Left lung (tissue), 10 donors: ENCODE measurements around the gene STK40. TPM values are rescaled to one million over a fixed set of nuclear protein-coding genes. Genes with fewer than 3 reads are reported as not detected.

Source experiments
- ATAC-seq: fragments of 200-7000 bp; cut with Tn5 transposase; one replicate; pipeline ENCODE4 v1.9.1; 2020; ENCODE audit warnings: moderate library complexity
- DNase-seq, 4 donors: peaks; one replicate each; pipeline ENCODE4 v3.0.0-alpha.2; 2013 to 2020
- H3K27ac ChIP-seq, 2 donors: fragments of 200-600 bp; sonication (generic) in 1 of 2; one replicate each; pipeline versions ENCODE4 v1.5.0 to v1.8.0; 2020 to 2021
- H3K27me3 ChIP-seq, 2 donors: fragments of 200-600 bp; sonication (generic) in 1 of 2; one replicate each; pipeline versions ENCODE4 v1.5.0 to v1.8.0; 2020 to 2021
- H3K36me3 ChIP-seq, 2 donors: fragments of 200-600 bp; sonication (generic) in 1 of 2; one replicate each; pipeline versions ENCODE4 v1.5.0 to v1.8.0; 2020 to 2021
- H3K4me1 ChIP-seq, 2 donors: fragments of 200-600 bp; one replicate each; pipeline ENCODE4 v1.8.0; 2021
- H3K4me3 ChIP-seq, 2 donors: fragments of 200-600 bp; sonication (generic) in 1 of 2; one replicate each; pipeline versions ENCODE4 v1.5.0 to v1.8.0; 2020 to 2021; ENCODE audit warnings: mild to moderate bottlenecking in 1 of 2
- H3K9me3 ChIP-seq, 2 donors: fragments of 200-600 bp; sonication (generic) in 1 of 2; one replicate each; pipeline versions ENCODE4 v1.5.0 to v1.8.0; 2020 to 2021
- intact Hi-C, 2 donors: fragments of 100-400 bp; cut with DNase I; formaldehyde crosslinking; loops; one replicate each; pipeline versions ENCODE4 v1.11.2 to v1.14.2; 2022
- polyA plus RNA-seq, 6 donors: library from polyadenylated mRNA; unstranded; fragments of 120-200 nt; gene quantifications; one replicate each; pipeline ENCODE4 v1.2.1, GENCODE V29; 2013; ENCODE audit not compliant: insufficient read length in 6 of 6
- total RNA-seq, 2 donors: library from RNA; stranded (reverse); fragmentation: NEBNext Ultra II Directional; extraction: Animal tissue kit (Norgen Biotek cat#: 25700); gene quantifications; one replicate each; pipeline ENCODE4 v1.2.1, GENCODE V29; 2021
- TF ChIP-seq, protein P1 (sequence below), 2 donors: fragments of 200-600 bp; sonication (generic) in 1 of 2; IDR thresholded peaks; one replicate each; pipeline versions ENCODE4 v1.5.0 to v1.8.0; 2021; ENCODE audit warnings: antibody characterized with exemption in 2 of 2
- donor health status: DM: no; HTN: yes; CAD: no.
- donor health status: DM: no; HTN: no; CAD: no.

STK40 gene
- total and polyA plus RNA-seq, 8 donors = 29.3 to 97.7 (median 35.7) TPM

DNA sequence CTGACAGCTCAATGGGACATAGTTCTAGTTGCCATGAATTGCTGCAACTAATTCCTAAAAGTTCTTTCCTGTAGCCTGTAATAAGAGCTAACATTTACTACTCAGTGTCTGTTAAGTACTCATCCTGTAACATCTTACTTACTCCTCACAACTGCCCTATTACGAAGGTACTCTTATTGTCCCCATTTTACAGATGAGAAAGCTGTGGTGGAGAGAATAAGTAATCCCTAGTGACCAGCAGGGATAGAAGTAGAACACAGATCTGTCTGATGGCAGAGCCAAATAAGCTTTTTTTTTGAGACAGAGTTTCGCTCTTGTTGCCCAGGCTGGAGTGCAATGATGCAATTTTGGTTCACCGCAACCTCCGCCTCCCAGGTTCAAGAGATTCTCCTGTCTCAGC is 3.1 kb downstream of the STK40 start:
- no peak for DNase-seq
- Histone ChIP-seq H3K4me3 (no peak overlapping the region), H3K4me1 (peaks cover 25 to 79% of the 10 kb centered on the region in 2 donors), H3K27ac (no peak overlapping the region), H3K36me3 (no peaks in the 10 kb centered on the region), H3K27me3 (no peaks in the 10 kb centered on the region), H3K9me3 (no peaks in the 10 kb centered on the region)
- ATAC-seq = no peak
- TF ChIP-seq, protein P1, sequence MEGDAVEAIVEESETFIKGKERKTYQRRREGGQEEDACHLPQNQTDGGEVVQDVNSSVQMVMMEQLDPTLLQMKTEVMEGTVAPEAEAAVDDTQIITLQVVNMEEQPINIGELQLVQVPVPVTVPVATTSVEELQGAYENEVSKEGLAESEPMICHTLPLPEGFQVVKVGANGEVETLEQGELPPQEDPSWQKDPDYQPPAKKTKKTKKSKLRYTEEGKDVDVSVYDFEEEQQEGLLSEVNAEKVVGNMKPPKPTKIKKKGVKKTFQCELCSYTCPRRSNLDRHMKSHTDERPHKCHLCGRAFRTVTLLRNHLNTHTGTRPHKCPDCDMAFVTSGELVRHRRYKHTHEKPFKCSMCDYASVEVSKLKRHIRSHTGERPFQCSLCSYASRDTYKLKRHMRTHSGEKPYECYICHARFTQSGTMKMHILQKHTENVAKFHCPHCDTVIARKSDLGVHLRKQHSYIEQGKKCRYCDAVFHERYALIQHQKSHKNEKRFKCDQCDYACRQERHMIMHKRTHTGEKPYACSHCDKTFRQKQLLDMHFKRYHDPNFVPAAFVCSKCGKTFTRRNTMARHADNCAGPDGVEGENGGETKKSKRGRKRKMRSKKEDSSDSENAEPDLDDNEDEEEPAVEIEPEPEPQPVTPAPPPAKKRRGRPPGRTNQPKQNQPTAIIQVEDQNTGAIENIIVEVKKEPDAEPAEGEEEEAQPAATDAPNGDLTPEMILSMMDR (IDR thresholded peaks at IDR 0.05) = no peak
- intact Hi-C loops = no loop called here

DNA sequence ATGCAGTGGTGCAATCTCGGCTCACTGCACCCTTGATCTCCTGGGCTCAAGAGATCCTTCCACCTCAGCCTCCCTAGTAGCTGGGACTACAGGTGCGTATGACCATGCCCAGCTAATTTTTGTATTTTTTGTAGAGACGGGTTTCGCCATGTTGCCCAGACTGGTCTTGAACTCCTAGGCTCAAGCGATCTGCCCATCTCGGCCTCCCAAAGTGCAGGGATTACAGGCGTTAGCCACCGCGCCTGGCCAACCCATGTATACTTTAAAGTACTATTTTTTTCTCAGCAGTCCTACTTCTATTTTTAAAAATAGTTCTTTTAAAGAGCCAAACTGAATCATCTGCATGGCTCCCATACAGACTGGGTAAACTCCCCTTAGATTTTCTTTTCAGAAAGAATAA is 3.5 kb downstream of the STK40 start:
- DNase-seq (no peak), ATAC-seq (no peak)
- peaks cover 21 to 79% of the 10 kb centered on the region in 2 donors for H3K4me1 ChIP-seq
- H3K9me3 ChIP-seq = no peaks in the 10 kb centered on the region
- no peaks in the 10 kb centered on the region for H3K27me3 ChIP-seq
- H3K27ac ChIP-seq = no peak overlapping the region
- TF ChIP-seq, protein P1 (IDR thresholded peaks at IDR 0.05) = no peak
- H3K4me3 ChIP-seq = no peak overlapping the region
- intact Hi-C loops = no loop called here
- H3K36me3 ChIP-seq = no peaks in the 10 kb centered on the region

DNA sequence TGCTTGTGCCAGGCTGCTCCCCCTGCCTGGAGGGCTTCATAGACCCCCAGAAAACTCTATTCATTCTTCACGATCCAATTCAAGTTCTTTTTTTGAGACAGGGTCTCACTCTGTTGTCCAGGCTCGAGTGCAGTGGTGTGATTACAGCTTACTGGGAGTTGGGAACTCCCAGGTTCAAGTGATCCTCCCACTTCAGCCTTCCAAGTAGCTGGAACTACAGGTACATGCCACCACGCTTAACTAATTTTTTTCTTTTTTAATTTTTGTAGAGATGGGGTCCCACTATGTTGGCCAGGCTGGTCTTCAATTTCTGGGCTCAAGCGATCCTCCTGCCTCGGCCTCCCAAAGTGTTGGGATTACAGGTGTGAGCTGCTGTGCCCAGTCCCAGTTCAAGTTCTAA is 4.3 kb downstream of the STK40 start:
- ATAC-seq (no peak), DNase-seq (no peak)
- Histone ChIP-seq H3K27ac (no peak overlapping the region), H3K27me3 (no peaks in the 10 kb centered on the region), H3K4me1 (peaks cover 13 to 77% of the 10 kb centered on the region in 2 donors), H3K4me3 (no peak overlapping the region), H3K36me3 (peaks cover 0 to under 1% of the 10 kb centered on the region in 2 donors), H3K9me3 (no peaks in the 10 kb centered on the region)
- TF ChIP-seq, protein P1 (IDR thresholded peaks at IDR 0.05) = no peak
- intact Hi-C loops = no loop called here

DNA sequence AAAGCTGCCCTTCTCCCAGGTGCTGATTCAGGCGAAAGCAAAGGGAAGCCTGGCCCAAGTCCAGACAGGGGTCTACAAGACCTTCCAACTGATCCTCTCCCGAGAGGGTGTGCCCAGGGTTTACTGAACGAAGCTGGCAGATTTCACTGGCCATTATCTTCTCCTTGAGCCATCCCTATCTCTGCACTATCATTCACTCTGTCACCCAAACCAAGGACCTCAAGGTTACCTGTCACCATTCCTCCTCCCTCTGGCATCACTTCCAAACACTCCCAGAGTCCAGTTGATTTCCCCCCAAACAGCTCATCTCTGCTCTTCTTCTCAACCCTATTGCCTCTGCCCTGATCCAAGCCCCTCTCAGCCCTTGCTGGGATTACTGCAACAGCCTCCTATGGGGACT is 4.9 kb downstream of the STK40 start:
- Histone ChIP-seq H3K27me3 (no peaks in the 10 kb centered on the region), H3K9me3 (no peaks in the 10 kb centered on the region), H3K4me3 (no peak overlapping the region), H3K36me3 (peaks cover 0 to 6% of the 10 kb centered on the region in 2 donors), H3K4me1 (peaks cover 13 to 83% of the 10 kb centered on the region in 2 donors), H3K27ac (peak overlapping the region in 1 of 2 donors; percentile 87)
- DNase-seq (no peak), ATAC-seq (no peak)
- intact Hi-C loops = no loop called here
- TF ChIP-seq, protein P1 (IDR thresholded peaks at IDR 0.05) = no peak

DNA sequence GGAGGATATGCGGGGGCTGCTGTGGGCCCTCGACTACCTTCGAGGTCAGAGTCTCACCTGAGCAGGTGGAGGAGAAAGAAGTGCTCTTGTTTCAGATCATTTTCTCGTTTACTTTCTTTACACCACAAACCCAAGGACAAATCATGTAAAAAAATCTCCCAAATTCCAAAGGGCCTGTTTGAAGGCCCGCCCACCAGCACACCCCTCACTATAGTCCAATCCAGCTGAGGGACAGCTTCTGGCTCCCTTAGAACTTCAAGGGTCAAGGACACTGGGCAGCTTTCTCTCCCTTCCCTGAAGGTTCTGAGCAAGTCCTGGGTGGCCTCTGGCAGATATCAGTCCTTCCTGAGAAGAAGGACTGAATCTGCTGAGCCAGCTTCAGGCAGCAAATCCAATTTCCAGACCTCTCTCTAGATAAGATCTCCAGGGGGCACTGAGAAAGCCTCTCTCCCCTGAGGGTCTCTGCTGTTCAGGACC is 5.5 kb downstream of the STK40 start:
- H3K9me3 ChIP-seq = no peaks in the 10 kb centered on the region
- H3K36me3 ChIP-seq = peaks cover 0 to 6% of the 10 kb centered on the region in 2 donors
- ATAC-seq = no peak
- TF ChIP-seq, protein P1 (IDR thresholded peaks at IDR 0.05) = no peak
- peaks cover 14 to 89% of the 10 kb centered on the region in 2 donors for H3K4me1 ChIP-seq
- no peak overlapping the region for H3K4me3 ChIP-seq
- intact Hi-C loops = no loop called here
- no peak for DNase-seq
- peak overlapping the region in 1 of 2 donors; percentile 87 for H3K27ac ChIP-seq
- no peaks in the 10 kb centered on the region for H3K27me3 ChIP-seq
